Kidney tubule cell (primary cell): ENCODE results near the gene CDH4.
"Not testable (repeated sequence)": the region's sequence is repeated elsewhere in the genome, so short reads cannot be mapped to it uniquely, and the experiment has no call there.

Experiments
- DNase-seq: peaks from one replicate; pipeline ENCODE4 v3.0.0-alpha.2; 2018; ENCODE audit warnings: low spot score

Gene CDH4

DNA sequence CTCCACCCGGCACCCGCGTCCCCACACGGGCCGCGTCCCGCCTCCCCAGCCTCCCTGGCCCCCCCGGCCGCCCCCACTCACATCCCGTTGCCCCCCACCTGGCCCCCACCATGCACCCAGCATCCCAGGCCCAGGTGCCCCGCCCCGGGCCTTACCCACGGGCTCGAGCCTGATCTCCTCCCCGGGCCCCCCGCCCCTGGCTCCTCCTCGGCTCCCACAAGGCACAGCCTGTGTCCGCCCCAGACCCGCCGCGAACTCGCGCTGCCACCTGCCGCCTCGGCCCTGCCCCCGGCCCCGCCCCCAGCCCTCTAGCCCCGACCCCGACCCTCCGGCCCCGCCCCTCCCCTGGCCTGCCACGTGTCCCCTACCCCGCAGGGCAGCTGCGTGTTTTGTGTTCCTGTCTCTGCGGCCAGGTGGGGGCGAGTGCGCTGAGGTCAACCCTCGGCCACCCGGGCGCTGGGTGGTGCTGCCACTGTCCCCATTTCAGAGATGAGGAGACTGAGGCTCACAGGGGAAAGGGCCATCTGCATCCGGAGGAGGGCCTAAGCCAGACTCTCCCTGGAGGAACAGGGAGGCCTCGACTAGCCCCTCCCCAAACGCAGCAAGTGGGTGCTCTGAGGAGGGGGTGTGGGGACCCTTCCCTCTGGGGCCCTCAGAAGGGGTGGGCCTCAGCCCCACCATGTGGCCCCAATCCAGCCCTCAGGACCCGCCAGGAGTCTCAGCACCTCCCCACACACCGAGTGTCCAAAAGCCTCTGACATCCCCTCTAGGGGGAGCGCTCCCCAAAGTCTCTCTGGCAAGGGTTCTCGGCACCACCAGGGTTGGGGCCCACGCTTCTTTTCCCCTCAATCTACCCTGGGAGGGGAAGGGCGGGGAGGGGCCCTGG, 713.8 kb downstream of the CDH4 start:
- no peak for DNase-seq

DNA sequence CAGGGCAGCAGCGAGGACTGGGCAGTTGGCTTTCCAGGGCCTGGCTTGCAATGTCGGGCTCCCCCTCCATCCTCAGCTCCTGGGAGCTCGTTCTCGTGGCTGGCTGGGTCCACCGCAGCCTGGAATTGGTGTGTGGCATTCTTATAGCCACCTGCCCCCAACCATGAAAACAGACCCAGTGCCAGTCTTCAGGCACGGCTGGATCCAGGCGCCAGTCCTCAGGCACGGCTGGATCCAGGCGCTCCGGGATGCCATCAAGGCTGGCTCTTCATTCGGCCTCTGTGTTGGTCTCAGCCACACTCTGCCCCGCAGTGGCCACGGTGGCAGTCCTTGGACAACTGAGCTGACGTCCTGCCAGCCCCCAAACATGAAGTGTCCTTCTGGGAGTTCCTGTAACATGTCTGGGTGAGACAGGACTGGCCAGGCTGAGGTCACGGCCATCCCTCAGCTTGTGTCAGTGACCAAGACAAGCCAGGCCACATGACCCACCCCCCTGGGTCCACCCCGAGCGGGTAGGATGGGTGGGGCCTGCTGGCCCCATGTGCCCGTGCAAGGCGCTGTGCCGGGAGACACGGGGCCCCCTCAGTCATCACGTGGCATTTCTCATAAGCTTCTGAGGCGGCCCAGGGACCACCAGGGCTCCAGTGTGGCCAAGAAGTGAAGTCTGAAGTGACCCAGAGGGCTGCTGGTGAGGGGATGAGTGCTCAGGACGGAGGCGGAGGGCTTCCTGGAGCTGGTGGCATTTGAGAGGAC, 714.6 kb downstream of the CDH4 start:
- DNase-seq, result no peak

DNA sequence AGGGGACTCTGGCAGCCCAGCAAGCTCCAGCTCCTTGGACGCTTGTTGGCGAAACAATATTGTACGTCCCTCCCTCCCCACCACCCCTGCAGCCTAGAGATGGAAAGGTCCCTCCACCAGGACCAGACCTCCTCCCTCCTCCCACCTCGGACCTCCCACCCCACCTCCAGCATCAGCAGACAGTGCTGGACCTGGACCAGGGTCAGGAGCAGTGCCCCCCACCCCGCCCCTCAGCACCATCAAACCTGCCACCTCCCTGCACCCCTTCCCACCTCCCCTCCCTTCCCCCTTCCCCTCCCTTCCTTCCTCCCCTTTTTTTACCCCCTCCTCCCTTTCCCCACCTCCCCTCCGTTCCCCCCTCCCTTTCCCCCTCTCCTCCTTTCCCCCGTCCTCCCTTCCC, 715.2 kb downstream of the CDH4 start:
- no peak for DNase-seq

DNA sequence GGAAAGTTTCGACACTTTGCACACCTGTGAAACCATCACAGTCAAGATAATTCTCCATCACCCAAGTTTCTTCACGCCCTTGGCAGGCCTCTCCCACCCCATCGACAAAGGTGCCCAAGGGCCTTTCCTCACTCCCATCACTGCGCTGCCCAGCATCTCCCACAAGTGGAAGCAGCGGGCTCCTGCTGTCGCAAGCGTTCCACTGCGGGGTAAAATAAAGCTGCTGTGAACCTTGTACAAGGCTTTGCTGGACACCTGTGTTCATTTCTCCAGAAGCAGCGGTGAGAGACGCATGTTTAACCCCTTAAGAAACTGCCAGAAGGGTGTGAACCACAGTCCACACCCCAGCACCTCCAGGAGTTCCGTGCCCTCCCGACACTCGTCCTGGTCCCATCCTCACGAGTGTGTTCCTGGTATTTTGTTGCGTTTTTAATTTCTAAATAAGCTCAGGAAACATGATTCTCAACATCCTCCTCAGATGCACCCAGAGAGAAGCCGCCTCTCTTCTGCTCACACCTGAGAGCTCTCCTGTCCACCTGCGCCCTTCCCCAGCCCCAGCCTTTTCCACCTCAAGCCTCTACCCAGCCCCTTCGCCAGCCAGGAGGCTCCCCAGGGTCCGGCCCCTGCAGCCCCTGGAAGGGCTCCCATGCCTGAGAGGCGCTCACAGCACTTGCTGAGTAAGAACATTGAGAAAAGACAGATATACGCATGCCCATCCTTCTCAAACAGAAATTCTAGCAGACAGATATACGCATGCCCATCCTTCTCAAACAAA, 716.2 kb downstream of the CDH4 start:
- no peak for DNase-seq

DNA sequence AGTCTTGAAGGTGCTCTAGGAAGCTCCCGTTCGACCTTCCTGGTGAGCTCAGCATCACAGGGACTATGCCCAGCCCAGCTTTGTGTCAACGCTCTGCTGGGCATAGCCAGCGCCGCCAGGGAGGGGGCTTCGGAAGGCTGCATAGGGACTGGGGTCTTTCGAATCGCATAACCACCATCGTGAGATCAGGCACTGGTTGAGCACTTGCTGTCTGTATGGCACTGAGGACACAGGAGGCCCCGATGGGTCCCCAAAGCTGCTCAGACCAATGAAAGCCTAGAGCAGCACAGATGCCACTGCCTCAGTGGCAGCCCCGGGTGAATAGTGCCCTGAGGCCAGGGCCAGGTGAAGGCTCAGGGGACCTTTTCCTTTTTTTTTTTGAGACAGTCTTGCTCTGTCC, 716.9 kb downstream of the CDH4 start:
- DNase-seq, result no peak

DNA sequence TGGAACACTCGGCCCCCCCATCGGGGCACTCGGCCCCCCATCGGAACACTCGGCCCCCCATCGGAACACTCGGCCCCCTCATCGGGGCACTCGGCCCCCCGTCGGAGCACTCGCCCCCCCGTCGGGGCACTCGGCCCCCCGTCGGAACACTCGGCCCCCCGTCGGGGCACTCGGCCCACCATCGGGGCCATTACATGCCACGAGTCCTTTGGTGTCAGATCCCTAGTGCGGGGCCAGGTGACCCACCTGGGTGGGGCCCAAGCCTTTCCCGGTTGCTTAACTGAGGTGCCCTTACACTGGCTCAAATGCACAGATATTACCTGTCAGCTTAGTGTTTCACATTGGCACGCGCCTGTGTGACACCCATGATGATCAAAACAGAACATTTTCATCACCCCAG, 717.7 kb downstream of the CDH4 start:
- no peak for DNase-seq

DNA sequence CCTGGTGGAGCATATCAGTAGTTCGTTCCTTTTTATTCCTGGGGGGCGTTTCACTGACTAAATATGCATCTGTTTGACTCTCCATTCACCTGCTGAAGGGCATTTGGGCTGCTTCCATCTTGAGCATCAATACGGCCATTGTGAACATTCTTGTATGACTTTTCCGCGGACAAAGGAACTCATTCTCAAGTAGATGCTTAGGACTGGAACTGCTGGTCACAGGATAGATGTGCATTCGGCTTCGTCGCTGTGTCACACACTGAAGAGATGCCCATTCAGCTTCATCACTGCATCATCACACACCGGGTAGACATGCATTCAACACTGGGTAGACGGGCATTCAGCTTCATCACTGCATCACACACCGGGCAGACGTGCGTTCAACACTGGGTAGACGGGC, 718.3 kb downstream of the CDH4 start:
- DNase-seq, result no peak

DNA sequence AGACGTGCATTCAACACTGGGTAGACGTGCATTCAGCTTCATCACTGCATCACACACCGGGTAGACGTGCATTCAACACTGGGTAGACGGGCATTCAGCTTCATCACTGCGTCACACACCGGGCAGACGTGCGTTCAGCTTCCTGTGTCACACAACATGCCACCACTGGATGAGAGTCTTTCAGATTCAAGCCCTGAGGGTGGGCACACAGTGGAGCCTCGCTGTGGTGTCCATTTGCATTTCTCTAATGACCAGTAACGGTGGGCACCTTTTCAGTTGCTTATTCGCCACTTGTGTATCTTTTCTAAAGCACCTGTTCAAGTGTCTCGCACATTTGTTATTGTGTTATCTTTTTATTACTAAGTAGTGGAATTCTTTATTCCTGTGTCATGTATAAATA, 719.5 kb downstream of the CDH4 start:
- DNase-seq, result not testable (repeated sequence)

DNA sequence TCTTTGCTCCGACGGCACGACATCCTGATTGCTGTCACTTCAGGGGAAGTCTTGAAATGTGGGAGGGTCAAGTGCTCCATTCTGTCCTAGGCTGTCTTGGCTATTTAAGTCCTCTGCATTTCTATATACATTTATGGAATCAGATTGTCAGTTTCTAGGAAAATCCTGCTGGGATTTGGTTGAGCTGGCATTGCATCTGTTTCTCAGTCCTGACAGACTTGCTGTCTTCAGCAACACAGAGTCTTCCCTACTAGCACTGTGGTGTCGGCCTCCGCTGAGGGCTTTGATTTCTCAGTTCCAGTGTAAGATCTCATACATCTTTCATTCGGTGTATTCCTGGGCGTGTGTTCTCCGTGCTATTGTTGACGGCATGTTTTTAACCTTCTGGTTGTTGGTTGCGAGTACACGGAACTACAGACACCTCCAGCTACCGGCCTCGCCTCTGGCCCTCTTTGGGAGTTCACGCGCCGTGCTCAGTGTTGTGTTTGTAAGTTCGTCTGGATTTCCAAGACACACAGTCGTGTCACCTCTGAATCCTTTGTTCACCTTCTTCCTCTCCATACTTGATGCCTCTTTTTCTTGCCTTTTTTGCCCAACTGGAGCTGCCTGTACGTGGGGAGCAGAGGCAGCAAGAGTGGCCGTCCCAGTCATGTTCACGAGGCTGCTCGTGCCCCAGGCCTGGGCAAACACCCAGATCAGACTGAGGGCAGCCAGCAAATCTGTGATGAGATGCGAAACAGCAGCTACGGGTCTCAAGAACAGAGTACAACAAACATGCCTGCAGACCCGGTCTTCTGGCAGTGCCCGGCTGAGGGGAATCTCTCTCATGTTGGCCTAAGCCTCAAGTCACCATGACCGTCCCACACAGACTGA, 720.8 kb downstream of the CDH4 start:
- DNase-seq, result no peak

DNA sequence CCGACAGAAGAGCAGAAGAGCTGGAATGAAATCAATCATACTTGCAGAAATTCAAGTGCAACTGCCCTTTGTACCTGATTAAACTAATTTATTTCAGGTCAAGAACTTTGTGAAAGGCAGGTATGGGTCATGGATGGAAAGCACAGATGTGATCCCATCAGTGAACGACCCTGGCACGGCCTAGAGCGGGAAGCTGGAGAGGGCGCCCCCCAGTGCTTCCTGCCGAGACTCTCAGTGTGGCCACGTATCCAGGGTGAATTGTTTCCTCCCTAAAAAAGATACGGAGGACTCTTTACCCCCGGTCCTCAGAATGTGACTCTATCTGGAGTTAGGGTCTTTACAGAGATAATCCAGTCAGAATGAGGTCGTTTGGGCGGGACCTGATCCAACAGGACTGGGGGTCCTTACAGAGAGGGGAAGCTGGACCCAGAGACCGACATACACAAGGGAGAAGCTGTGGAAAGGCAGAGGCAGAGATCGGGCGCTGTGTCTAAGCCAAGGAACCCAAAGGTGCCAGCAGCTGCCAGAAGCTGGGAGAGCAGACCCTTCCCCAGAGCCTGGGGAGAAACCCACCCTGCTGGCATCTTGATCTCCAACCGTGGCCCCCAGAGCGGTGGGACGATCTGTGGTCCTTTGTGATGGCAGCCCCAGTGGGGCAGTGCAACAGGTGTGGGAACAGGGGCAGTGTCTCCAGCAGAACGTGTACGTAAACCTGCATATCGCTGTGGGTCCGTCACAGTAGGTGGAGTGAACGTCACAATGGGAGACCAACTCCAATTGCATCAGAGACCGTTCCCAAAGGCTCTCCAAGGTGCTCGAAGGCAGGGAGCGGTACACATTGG, 721.7 kb downstream of the CDH4 start:
- no peak for DNase-seq

DNA sequence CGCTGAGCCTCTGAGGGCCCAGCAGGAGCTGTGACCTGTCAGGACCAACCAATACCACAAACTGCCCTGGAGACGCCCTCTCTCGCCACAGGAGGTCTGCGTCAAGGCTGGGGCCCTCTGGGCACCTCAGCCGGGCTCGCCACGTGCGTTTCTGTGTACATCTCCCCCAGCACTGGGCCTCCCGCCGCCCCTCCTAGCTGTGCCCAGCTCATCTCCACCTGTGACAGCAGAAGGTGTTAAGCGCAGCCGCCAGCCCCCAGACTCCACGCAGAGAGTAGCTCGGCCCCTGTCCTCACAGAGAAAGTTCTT, 722.2 kb downstream of the CDH4 start:
- no peak for DNase-seq

DNA sequence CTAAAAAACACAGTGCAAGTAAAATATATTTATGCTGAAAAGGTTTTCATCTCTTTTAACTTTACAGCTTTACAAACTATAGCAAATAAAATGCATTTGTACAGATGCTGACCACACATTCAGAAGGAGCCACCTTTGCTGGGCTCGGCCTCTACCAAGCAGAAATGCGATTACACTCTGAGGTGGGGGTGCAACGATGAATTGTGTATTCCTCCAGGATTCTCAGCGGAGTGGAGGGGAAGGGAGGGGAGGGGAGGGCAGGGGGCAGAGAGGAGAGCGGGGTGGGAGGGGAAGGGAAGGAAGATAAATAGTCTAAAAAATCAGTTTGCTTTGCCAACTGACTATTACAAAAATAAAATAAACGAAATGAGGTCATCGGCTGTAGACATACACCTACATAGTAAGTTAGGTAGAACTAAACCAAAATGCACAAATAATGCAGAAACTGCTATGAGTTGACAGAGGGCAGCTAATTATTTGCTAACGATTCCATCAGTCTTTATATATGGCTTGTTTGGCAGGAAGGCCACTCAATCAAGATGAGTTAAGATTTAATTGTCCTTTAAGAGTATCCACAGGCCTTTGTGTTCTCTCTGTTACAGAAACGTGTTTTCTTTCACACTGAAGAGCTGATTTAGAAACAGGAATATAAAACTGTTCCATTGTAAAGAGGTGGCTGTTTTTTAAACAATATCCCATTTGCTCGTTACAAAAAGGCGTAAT, 723.5 kb downstream of the CDH4 start:
- DNase-seq, result no peak

DNA sequence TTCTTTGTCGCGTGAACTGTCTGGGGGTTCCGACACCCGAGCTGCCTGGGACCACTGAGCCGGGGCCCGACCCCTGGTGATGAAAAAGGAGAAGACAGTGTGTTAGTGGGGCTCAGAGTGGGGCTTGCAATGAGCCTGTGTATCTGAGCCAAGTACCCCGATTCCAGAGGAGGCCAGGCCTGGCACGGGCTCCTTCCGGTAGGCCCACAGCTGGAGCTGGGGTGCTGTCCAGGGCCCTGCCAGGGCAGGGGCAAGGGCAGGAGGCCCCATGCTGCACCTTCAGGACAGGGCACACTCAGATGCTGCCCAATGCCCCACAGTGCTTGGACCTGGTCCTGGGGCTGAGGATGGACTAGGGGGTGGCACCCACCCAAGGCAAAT, 724.2 kb downstream of the CDH4 start:
- DNase-seq, result no peak

DNA sequence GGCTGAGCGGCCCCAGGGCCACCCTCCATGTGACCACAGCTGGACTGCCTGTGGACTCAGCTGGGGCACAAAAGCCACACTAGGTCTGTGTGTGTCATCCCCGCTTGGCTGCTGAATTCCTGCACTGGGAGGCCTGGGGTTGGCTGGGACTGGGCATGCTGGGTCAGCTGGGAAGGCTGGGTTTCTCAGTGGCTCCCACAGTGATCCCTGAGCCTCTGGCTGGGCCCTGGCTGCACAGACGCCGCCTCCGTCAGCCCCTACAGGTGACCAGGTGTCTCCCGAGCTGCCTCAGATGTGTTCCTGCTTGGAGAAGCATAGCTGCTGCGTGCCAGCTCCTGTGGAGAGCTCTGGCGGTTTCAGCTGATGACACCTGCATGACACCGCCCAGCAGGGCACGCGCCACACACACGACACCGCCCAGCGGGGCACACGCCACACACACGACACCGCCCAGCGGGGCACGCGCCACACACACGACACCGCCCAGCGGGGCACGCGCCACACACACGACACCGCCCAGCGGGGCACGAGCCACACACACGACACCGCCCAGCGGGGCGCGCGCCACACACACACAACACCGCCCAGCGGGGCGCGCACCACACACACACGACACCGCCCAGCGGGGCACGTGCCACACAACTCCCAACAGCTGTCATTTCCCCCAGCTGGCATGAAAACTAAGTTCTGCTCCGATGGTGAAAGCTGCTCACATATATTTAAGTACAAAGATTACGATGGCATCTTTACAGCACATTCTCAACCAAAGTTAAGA, 724.8 kb downstream of the CDH4 start:
- DNase-seq, result no peak

DNA sequence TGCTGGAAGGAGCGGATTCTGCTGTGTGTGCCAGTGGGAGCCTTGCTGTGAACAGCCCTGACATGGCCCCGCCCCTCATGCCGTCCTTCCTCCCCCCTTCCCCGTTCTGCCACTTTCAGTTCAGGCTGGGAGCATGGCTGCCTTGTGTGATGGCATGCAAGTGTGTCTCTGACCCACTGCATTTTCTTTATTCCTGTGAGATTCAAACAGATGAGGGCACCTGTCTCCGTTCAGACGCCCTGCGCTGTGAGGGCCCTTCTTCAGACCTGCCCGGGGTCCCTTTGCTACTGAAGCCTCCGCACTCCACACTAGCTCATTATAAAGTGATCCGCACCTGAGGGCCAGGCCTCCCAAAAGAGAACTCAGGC, 725.3 kb downstream of the CDH4 start:
- no peak for DNase-seq

DNA sequence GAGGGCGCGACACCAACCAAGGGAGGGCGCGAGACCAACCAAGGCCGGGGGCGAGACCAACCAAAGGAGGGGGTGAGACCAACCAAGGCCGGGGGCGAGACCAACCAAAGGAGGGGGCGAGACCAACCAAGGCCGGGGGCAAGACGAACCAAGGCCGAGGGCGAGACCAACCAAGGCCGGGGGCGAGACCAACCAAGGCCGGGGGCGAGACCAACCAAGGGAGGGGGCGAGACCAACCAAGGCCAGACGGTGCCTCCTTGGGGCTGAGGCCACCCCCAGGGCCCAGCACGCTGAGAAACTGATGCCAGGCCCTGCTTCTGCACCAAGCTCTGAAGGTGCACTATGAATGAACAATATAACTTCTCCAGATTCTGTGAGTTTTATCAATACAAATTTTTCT, 726.4 kb downstream of the CDH4 start:
- no peak for DNase-seq

DNA sequence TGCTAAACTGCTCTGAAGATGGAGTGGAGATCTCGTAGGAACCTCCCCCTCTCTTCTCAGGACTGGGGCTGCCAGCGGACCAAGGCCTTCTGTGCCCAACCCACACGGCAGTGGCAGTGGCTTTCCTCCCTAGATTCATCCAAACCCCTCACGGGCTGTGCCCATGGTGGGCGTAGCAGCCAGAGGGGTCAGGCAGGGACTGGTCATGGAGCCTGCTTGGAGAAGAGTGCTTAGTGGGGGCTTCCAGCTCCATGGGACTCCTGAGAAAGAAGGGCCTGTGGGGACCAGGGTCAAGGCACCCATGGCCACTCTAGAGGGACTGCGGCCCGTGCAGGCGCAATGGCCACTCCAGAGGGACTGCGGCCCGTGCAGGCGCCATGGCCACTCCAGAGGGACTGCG, 727.0 kb downstream of the CDH4 start:
- no peak for DNase-seq

DNA sequence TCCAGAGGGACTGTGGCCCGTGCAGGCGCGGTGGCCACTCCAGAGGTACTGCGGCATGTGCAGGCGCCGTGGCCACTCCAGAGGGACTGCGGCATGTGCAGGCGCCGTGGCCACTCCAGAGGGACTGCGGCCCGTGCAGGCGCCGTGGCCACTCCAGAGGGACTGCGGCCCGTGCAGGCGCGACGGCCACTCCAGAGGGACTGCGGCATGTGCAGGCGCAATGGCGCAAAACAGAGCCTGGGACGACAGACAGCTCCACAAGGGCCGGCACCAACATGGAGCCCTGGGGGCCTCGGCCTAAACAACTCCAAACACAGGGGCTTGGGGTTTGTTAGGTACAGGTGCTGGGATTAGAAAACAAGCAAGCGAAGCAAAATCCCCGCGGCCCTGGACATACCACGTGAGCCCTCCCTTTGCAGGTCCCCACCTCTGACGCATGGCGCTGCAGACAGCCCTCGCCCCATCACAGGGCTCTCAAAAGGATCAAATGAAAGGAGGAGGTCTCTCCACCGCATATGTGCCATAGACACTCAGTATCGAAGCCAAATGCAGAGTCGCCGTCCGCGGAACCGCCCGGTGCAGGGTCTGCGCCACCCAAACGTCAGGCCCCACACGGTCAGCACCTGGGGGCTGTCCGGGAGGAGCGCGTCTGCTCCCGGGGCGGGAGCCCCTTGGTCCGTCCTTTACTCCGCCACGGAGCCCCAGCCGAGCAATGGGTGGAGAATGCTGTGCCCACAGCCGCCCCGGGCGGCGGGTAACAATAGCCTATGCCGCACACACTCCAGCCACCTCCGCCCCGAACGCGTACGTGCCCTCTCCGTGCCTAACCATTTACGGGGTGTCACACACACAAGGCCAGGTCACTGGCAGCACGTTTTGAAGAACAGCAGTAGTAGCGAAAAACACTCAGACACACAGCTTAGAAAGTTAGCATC, 727.9 kb downstream of the CDH4 start:
- no peak for DNase-seq
